Measurements from ENCODE around the gene PKP3.
"Not testable (repeated sequence)": the region's sequence is repeated elsewhere in the genome, so short reads cannot be mapped to it uniquely, and the experiment has no call there.

PKP3 gene

DNA sequence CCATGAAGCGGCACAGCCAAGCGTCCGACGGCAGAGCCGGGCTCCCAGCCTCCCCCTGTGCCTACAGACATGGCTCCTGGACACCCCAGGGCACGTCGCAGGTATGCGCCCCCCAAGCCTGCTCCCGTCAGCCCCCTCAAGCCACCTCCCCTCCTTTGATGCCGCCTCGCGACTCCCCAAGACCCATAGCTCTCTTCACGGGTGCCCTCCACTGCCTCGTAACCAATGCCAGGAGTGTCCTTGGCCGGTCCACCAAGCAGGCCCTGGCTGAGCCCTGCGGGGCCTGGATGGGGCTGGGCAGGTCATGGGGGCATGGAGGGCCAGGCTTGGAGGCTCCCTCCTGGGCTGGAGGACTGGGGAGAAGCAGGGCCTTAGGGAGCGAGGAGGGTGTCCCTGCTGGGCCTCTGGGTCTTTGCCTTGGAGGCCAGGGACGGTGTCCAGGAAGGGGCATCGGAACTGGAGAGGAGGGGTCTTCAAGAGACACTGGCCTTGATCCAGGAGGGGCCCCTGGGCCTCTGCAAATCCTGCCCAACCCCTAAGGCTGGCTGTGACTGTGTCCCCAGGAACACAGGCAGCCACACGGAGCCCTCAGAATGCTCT is 38.6 kb downstream of the PKP3 start:
- no peak for DNase-seq

DNA sequence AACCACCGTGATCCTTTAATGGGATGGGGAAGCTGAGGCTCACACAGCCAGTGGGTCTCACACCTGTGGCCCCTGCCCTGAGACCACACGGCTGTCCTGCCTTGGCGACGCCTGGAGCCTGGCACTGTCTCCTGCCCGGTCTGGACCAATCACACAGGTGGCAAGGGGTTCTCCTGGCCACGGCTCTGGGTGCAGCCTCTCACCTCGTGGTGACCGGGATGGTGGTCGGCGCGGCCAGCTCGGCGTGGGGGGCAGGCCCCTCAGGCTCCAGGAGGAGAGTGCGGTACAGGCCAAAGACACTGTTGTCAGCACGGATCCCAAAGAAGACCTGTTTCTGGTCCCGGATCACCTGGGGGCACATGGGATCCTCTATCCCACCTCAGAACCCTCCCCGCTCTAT is 39.1 kb downstream of the PKP3 start:
- no peak for DNase-seq

DNA sequence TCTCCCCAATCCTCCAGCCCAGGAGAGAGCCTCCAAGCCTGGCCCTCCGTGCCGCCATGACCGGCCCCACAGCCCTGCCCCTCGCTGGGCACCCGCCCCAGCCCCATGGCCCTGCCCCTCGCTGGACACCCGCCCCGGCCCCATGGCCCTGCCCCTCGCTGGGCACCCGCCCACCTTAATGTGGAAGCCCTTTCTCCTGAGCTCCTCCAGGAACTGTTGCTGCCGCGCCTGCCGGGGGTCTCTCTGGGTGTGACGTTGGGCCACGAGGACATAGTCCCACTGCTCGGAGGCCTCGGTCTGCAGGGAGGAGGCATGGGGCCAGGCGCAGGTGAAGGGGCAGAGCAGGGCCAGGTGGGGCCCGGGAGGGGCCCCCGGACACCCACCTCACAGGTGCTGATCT is 39.6 kb downstream of the PKP3 start:
- DNase-seq, result no peak

DNA sequence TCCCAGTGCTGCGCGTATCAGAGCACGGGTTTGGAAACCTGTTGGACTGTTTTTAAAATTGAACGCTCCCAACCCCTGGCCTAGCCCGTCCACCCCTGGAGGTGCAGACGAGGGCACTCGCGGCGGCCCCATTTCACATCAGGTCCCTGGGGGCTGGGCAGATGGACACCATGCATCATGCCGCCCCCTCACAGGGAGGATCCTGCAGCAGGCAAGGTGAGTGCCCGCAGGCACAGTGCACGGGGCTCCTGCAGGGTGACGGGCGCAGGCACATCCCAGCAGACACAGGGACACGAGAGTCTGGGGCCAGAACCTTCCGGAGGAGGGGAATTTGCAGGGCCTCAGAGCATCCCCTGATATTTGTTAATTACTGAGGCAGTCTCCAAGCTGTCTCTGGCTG is 40.5 kb downstream of the PKP3 start:
- DNase-seq, result no peak

DNA sequence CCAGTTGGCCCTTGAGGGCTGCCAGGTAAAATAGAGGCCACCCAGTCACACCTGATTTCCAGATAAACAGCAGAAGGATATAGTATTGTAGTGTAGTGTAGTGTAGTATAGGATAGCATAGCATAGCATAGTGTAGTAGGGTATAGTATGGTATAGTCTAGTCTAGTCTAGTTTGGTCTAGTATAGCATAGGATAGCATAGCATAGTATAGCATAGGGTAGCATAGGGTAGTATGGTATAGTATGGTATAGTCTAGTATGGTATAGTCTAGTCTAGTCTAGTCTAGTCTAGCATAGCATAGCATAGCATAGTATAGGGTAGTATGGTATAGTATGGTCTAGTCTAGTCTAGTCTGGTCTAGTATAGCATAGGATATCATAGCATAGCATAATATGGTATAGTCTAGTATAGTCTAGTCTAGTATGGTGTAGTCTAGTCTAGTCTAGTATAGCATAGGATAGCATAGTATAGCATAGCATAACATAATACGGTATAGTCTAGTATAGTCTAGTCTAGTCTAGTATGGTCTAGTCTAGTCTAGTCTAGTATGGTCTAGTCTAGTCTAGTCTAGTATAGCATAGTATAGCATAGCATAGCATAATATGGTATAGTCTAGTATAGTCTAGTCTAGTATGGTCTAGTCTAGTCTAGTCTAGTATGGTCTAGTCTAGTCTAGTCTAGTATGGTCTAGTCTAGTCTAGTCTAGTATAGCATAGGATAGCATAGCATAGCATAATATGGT is 41.2 kb downstream of the PKP3 start:
- not testable (repeated sequence) for DNase-seq

DNA sequence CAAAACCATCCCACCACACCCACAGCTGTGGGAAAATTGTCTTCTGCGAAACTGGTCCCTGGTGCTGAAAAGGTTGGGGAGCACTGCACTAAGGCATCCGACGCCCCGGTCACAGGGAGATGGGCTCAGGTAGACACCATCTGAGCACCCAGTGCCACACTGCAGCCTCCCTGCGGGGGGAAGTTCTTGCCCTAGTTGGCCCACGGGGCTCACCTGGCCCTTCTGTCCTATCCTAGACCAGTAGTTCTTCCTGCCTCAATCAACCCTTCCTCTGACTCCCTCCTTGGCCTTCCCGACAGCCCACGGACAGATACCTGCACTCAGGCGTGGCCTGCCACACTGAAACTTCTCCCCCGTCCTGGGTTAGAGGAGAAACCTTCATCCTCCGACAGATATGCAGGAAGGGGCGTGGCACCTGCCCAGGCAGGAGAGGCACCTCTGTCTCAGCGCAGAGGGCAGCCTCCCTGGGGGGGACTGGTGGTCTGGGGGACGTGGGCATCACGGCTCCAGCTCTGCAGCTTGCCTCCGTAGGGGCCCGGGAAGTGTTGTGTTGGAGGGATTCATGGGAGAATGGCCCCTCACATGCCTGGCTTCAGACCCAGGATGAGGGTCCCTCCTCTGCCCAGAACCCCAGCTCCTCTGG is 43.3 kb downstream of the PKP3 start:
- no peak for DNase-seq

DNA sequence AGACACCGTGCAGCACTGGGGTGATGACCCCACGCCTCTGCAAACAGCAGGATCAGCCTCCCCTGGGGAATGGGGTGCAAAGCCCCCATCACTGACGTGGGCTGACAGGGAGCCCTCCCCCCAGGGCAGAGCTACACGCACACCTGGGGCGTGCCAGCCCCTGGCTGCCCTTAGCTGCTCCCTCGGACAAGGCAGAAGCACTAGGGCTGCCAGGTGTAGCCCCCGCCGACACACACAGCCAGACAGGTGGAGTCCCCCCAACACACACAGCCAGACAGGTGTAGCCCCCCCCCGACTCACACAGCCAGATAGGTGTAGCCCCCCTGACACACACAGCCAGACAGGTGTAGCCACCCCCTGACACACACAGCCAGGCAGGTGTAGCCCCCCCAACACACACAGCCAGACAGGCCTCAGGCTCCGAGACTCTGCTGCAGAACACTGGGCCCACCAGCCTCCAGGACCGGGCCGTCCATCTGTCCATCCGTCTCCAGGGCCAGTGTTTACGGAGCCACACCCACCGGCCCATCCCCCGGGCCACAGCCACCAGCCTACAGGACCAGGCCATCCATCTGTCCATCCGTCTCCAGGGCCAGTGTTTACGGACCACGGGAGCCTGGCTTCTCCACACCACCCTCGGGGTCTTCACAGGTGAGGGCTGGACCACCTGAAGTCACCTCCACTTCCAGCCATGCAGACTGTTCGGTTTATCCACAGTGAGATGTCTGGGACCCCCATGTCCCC is 44.3 kb downstream of the PKP3 start:
- no peak for DNase-seq

DNA sequence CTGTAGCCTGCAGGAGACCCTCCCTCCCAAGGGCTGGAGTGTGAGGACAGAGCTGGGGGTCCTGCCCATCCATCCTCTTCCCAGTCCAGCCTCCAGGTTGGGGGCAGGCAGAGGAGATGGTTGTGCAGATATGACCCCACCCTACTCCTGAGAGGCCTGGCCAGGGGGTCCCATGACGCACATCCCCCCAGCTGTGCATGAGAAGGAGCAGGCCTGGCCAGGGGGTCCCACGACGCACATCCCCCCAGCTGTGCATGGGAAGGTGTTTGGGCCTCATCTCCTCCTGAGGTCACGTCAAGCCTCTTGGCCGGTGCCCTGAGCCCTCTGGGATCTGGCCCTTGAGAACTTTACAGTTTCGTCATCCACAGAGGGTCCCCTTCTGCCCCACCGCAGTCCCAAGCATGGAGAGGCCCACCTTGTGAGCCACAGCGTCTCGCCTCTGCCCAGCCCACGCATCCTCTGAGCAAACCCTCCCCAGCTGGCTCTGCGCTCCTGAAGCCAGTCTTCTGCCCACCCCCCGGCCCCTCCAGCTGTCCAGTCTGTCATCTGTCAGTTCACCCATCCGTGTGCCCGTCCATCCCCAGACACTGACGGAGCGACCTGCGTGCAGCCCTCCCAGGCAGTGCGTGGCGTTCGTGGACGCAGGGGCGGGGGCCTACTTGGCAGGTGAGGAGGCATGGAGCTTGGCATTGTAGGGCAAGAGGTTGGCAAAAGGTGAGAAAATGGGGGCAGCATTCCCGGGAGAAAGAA is 45.5 kb downstream of the PKP3 start:
- DNase-seq, result no peak

DNA sequence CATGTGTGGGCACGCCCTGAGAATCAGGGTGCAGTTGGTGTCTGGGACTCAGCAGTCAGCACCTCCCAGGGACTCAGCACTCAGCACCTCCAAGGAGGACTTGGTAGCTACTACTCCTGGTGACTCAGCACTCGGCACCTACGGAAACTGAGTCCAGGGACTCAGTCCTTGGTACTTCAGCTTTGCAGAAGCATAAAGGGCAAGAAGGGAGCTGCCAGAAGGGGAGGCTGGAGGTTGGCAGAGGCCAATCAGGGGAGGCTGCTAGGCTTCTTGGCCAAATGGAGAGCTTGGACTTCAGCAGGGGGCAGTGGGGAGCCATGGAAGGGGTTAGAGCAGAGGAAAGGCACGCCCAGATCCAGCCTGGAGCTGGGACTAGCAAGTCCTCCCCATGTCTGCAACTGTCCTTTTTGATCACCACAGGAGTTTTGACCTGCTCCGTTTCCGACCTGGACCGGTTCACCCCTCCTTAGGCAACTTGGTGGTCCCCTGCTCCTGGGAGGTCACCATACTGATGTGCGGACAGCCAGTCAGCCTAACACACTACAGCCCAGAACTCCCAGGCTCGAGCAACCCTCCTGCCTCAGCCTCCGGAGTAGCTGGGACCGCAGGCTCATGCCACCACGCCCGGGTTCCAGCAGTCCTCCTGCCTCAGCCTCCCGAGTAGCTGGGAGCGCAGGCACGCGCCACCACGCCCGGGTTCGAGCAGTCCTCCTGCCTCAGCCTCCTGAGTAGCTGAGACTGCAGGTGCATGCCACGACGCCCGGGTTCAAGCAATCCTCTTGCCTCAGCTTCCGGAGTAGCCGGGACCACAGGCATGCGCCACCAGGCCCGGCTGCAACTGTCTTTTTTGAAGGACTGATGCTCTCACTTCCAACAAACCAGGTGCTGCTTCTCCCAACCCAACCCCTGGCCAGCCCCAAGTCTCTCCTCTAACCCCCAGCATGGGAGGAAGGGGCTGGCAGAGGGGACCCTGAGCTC is 46.3 kb downstream of the PKP3 start:
- DNase-seq, result no peak

DNA sequence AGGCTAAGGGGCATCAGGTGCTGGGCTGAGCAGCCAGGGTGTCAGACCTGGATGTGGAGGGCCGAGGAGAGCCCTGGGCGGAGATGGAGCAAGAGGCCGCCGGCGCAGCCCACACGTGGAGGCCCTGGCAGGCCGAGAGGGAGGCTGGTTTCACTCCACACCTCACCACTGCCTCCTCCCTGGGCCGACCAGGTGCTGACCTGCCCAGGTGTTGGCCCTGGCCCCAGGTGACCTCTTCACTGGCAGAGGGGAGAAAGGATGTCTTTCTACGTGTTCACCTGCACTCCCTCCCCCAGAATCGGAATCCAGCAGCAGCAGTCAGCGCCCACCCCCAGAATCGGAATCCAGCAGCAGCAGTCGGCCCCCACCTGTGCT is 47.0 kb downstream of the PKP3 start:
- no peak for DNase-seq

DNA sequence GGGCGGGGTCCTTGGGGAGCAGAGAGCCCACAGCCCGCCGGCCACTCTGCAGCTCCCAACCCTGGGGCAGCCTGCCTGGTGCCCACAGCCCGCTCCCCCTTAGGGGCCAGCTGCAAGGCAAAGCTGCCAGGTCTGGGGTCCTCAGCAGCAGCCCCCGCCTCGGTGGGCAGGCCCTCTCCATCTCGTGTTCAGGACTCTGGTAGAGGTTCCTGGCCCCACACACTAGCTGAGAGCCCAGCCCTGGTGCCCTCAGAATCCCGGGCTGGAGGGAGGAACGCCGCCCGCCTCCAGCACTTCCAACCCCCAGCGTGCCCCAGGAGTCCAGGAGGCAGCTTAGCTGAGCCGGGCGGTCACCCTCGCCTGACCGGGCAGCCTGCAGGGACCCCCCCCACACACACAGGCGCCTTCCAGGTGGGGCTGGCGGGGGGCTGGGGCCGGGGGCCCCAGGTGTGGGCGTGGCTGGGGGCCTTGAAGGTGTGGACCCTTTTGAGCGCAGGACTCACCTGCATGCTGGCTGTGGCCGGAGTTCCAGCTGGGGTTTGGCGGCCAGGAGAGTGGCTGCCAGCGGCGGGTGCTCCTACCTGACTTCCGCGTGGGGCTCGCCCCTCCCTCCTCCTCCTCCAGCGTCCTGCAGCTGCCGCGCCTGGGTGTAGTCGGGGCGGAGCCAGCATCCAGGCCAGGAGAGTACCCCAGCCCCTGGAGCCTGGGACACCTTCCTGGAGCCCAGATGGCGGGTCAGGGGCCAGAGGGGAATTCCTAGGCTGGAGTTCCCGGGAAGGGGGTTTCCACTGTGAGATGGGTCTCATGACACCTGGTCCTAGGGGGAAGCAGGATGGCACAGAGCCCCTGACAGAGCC is 47.6 kb downstream of the PKP3 start, which contains the start of gene ANO9:
Gene ANO9, minus strand, starts transcription at position 594 of the 857 bp plus-strand sequence. Its CDS starts 85 bp downstream, at position 509.
- no peak for DNase-seq

DNA sequence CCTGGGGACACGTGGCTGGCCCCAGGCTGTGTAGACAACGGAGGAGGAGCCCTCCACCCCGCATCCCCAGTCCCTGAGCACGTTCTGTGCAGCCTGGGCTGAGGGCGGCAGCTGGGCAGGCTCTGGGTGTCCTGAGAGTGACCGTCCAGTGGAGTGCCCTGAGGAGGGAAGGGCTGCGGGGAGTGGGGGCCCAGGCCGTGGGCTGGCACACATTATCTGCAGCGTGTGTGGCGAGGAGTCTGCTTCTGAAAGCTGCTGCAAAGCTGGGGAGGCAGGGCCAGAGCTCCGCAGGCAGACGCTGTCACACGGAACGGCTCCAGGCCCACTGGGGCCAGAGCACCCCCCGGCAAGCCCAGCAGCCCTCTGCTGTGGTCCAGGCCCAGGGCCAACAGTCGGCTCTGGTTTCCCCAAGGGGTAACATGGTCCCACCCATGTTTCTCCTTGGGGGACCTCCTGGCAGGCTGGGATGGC is 48.6 kb downstream of the PKP3 start:
- no peak for DNase-seq

DNA sequence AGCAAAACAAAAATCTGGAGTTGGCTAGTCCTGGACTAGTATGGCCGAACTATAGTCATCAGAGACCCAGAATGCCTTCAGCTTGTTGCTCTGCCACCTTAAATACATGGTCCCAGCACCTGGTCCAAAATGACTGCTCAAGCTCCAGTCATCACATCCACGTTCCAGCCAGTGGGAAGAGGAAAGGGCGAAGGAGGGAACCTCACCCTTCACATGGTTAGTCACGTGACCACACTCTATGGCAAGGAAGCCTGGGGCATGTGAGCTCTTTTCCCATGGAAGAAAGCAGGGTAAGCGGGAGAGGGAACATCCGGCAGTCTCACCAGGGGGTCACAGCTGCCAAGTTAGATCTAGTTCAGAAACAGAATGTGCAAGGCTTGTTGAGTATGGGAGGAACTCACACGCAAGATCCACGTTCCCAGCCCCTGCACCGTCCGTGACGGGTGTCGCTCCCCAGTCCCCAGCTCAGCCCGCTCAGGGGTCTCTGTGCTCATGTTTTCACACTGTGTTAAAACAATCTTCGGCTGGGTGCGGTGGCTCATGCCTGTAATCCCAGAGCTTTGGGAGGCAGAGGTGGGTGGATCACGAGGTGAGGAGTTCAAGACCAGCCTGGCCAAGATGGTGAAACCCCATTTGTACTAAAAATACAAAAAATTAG is 49.7 kb downstream of the PKP3 start:
- no peak for DNase-seq

DNA sequence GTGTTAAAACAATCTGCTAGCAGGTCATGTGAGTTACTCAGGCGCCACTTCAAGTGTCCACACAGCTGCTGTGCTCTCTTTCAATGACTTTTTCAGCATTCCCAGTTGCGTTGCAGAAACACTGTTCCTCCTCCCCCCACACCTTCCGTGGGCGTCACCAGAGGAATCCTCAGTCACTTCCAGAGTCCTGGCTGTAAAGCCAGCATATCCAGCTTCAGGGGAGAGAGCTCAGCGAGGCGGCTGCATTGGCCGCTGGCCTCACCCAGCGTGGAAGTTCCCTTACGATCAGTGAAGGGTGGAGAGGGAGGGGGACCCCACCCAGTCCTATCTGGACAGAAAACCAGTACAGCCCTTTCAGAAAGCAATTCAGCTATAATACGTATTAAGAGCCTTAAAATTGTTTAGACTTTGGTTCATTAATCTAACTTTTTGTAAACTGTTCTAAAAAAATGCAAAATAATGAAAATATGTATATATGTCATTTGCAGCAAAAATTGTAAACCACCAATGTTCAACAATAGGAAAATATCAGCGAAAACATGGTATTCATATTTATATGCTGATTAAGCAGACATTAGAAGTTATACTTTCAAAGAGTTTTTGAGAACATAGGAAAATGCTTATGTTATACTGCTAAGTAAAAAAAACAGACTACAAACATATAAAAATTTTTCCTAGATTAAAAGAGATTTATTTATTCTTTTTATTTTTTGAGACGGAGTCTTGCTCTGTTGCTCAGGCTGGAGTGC is 50.6 kb downstream of the PKP3 start:
- no peak for DNase-seq

DNA sequence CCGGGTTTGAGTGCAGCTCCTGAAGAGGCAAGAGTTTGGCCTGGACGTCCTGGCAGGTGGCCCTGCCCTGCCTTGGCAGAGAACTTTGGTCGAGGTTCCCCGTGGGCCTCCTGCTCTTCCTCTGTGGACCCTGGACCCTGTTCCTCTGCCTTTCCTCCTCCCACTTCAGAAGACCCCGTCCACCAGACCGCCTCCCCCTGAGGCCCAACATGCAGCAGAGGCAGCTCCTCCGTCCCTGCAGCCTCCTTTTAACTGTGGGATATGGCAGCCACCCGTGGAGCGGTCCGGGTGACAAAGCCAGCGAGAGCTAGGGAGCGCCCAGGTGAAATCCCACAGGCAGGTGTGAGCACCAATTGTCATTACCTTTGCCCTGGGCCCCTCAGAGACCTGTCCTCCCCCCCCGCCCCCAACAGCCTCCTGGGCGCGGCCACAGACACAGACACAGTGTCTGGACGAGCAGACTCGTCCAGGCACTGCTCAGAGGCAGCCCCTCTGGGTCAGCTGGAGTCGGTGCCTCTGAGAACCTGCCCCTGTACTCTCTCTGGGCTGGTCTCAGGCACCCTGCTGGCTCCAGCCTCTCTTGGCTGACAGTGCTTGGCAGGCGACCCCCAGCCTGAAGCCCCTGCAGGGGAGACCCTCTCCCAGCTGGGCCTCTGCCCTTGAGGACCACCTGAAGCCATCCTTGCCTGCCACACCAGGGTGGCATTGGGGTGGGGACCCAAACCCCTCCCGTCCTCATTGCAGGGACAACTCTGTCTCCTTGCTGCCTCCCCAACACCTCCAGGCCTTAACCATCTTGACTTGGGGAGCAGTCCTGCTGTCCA is 52.0 kb downstream of the PKP3 start:
- no peak for DNase-seq

DNA sequence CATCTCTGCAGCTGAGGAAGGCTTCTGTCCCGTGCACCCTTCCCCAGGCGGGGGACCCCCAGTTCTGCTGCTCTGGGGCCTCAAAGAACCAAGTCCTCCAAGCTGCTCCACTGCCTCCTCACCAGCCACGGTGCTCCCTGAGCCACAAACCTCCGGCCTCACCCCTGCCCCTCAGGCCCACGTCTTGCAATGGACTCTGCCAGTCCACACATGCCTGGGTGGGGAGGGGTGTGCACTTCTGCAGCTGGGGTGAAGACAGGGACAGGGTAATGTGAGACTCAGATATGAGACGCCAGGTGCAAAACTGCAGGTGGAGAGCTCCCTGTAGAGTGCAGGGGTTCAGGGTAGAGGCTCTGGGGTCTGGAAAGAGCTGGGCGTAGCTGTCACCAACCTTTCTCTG is 52.9 kb downstream of the PKP3 start:
- no peak for DNase-seq

DNA sequence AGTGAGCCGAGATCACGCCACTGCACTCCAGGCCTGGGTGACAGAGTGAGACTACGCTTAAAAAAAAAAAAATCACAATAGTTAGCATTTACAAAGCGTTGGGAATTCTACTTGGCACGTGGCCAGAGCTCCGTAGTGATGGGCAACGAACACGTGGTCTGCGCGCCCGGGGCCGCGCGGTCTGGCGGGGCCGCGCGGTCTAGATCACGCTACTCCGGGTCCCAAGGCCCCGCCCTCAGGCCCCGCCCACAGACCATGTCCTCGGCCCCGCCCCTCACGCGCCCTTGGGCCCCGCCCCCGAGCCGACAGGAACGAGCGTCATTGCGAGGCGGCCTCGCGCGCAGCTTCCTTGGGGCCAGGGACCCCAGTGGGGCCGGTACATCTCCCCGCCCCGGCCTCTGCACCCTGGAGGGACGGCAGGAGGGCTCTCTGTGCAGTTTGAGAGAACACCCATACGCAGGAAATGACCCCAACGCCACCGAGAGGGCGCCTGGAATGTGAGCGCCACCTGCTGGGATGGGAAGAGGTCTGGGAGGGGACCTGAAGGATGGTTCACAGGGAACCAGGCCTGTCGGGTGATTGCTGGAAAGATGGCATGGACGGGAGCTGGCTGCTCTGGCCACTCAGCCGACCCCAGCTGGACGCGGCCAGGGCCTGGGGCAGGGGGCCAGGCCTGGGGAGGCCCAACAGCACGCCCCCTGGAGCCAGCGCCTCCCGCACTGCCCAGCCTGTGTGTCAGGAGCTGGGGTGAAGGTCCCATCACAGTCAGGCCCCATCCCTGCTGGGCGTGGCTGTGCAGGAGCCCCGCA is 54.1 kb downstream of the PKP3 start:
- peak; percentile 57 for DNase-seq

Measured in NCI-H1436 treated with DMSO at 0.1 percent for 48 hours (cell line).